ENCODE measurements around the gene GABRB3. TPM values are rescaled to one million over a fixed set of nuclear protein-coding genes. Genes with fewer than 3 reads are reported as not detected.

GABRB3 gene
- polyA plus RNA-seq, 1 donor from 2014 or later: 78.3 TPM

DNA sequence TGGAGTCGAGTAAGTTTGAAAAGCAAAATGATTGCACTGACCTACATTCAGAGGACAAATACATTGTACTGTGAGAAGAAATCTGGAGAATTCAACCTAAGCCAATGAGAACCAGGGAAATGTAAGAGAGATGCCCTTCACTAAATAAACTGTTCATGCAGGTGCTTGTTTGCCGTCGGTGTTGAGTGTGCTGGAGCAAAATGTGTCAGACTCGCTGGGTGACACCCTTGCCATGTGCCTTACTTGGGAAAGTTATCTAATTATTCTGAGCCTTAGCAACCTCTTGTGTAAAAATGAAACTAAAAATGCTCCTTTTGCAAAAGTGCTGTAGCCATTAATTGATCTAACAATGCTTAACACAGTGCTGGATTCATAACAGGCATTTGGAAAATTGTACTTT is 140.4 kb downstream of the GABRB3 start:
- Histone ChIP-seq H3K9ac (ENCODE audit: low read length) (no peak overlapping the region), H3K9me2 (ENCODE audit: insufficient read depth, low read length) (no peaks in the 10 kb centered on the region), H3K4me3 (ENCODE audit: low read length) (no peak overlapping the region), H3K79me2 (replicated peaks; ENCODE audit: insufficient read depth, low read length) (peaks cover 4% of the 10 kb centered on the region), H3K27ac (ENCODE audit: low read length) (no peak overlapping the region), H3K36me3 (ENCODE audit: insufficient read depth, low read length) (no peaks in the 10 kb centered on the region), H4K20me1 (ENCODE audit: insufficient read depth) (no peaks in the 10 kb centered on the region), H3K27me3 (ENCODE audit: insufficient read depth, low read depth, low read length) (no peaks in the 10 kb centered on the region), H3F3A (ENCODE audit: insufficient read depth, low read length, poor library complexity, severe bottlenecking) (no peaks in the 10 kb centered on the region), H2AFZ (ENCODE audit: low read depth, low read length) (no peak overlapping the region), H3K9me3 (ENCODE audit: low read length) (no peaks in the 10 kb centered on the region), H3K4me2 (ENCODE audit: low read length) (no peak overlapping the region)
- no peak for TF ChIP-seq MXI1 (conservative IDR thresholded peaks at IDR 0.05; ENCODE audit: poor library complexity, severe bottlenecking)
- no peak for TF ChIP-seq SMC3 (conservative IDR thresholded peaks at IDR 0.05; ENCODE audit: poor library complexity)
- TF ChIP-seq, protein P1, sequence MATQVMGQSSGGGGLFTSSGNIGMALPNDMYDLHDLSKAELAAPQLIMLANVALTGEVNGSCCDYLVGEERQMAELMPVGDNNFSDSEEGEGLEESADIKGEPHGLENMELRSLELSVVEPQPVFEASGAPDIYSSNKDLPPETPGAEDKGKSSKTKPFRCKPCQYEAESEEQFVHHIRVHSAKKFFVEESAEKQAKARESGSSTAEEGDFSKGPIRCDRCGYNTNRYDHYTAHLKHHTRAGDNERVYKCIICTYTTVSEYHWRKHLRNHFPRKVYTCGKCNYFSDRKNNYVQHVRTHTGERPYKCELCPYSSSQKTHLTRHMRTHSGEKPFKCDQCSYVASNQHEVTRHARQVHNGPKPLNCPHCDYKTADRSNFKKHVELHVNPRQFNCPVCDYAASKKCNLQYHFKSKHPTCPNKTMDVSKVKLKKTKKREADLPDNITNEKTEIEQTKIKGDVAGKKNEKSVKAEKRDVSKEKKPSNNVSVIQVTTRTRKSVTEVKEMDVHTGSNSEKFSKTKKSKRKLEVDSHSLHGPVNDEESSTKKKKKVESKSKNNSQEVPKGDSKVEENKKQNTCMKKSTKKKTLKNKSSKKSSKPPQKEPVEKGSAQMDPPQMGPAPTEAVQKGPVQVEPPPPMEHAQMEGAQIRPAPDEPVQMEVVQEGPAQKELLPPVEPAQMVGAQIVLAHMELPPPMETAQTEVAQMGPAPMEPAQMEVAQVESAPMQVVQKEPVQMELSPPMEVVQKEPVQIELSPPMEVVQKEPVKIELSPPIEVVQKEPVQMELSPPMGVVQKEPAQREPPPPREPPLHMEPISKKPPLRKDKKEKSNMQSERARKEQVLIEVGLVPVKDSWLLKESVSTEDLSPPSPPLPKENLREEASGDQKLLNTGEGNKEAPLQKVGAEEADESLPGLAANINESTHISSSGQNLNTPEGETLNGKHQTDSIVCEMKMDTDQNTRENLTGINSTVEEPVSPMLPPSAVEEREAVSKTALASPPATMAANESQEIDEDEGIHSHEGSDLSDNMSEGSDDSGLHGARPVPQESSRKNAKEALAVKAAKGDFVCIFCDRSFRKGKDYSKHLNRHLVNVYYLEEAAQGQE (IDR thresholded peaks at IDR 0.05; ENCODE audit: borderline replicate concordance): no peak
- TF ChIP-seq EP300 (conservative IDR thresholded peaks at IDR 0.05; ENCODE audit: poor library complexity, severe bottlenecking): no peak
- no peak for TF ChIP-seq RAD21 (conservative IDR thresholded peaks at IDR 0.05)
- TF ChIP-seq, protein P2, sequence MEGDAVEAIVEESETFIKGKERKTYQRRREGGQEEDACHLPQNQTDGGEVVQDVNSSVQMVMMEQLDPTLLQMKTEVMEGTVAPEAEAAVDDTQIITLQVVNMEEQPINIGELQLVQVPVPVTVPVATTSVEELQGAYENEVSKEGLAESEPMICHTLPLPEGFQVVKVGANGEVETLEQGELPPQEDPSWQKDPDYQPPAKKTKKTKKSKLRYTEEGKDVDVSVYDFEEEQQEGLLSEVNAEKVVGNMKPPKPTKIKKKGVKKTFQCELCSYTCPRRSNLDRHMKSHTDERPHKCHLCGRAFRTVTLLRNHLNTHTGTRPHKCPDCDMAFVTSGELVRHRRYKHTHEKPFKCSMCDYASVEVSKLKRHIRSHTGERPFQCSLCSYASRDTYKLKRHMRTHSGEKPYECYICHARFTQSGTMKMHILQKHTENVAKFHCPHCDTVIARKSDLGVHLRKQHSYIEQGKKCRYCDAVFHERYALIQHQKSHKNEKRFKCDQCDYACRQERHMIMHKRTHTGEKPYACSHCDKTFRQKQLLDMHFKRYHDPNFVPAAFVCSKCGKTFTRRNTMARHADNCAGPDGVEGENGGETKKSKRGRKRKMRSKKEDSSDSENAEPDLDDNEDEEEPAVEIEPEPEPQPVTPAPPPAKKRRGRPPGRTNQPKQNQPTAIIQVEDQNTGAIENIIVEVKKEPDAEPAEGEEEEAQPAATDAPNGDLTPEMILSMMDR (IDR thresholded peaks at IDR 0.05; ENCODE audit: poor library complexity, severe bottlenecking): no peak
- no peak for TF ChIP-seq TAF1 (IDR thresholded peaks at IDR 0.05; ENCODE audit: low read depth)
- TF ChIP-seq POLR2AphosphoS5 (IDR thresholded peaks at IDR 0.05): no peak
- TF ChIP-seq EZH2 (IDR thresholded peaks at IDR 0.05; ENCODE audit: borderline replicate concordance, insufficient read depth, low read length, poor library complexity, severe bottlenecking): no peak

DNA sequence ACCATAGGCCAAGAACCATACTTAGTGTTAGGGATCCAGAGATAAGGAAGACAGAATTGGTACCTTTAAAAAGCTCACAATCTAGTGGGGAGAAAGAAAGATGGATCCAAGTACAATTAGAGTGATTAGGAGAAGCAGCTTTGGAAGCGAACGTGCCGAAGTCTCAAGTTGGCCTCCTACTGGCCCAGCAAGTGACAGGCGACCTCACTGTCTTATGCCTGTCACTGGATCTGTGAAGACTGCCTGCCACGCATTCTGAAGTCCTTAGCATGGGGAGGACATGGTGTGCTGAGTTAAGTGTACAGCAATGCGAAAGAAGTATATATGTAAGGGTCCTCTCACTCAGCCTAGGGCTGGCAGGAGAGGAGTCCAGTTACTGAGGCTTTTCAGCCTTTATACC is 141.0 kb downstream of the GABRB3 start:
- no peaks in the 10 kb centered on the region for H3K36me3 ChIP-seq (ENCODE audit: insufficient read depth, low read length)
- no peaks in the 10 kb centered on the region for H3F3A ChIP-seq (ENCODE audit: insufficient read depth, low read length, poor library complexity, severe bottlenecking)
- H3K9ac ChIP-seq (ENCODE audit: low read length): no peak overlapping the region
- no peak for TF ChIP-seq POLR2AphosphoS5 (IDR thresholded peaks at IDR 0.05)
- TF ChIP-seq EP300 (conservative IDR thresholded peaks at IDR 0.05; ENCODE audit: poor library complexity, severe bottlenecking): no peak
- no peak overlapping the region for H3K4me3 ChIP-seq (ENCODE audit: low read length)
- H3K27ac ChIP-seq (ENCODE audit: low read length): no peak overlapping the region
- peaks cover 4% of the 10 kb centered on the region for H3K79me2 ChIP-seq (replicated peaks; ENCODE audit: insufficient read depth, low read length)
- no peak overlapping the region for H2AFZ ChIP-seq (ENCODE audit: low read depth, low read length)
- no peaks in the 10 kb centered on the region for H4K20me1 ChIP-seq (ENCODE audit: insufficient read depth)
- no peak overlapping the region for H3K4me2 ChIP-seq (ENCODE audit: low read length)
- no peaks in the 10 kb centered on the region for H3K9me2 ChIP-seq (ENCODE audit: insufficient read depth, low read length)
- no peaks in the 10 kb centered on the region for H3K9me3 ChIP-seq (ENCODE audit: low read length)
- H3K27me3 ChIP-seq (ENCODE audit: insufficient read depth, low read depth, low read length): no peaks in the 10 kb centered on the region

DNA sequence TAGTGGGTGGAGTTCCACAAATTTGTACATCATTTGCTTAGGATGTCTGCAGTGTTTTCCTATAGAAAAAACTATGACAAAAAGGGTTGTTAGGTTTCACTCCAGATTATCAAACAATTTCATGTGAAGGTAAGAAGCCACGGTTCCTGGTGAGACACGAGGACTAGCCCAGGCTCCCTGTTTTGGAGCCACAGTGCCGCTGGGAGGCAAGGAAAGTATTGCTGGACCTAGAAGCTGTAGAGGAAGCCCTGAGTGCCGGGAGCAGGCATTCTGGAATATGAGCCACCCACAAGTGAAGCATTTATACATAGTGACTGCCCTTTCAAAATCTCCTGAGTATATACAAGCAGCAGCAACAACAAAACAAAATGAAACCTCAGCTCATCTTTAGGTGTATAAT is 142.0 kb downstream of the GABRB3 start:
- Histone ChIP-seq H3K27ac (ENCODE audit: low read length) (no peak overlapping the region), H2AFZ (ENCODE audit: low read depth, low read length) (no peak overlapping the region), H3K27me3 (ENCODE audit: insufficient read depth, low read depth, low read length) (no peaks in the 10 kb centered on the region), H3K9me3 (ENCODE audit: low read length) (no peaks in the 10 kb centered on the region), H3K4me2 (ENCODE audit: low read length) (no peak overlapping the region), H3K9me2 (ENCODE audit: insufficient read depth, low read length) (no peaks in the 10 kb centered on the region), H3K4me3 (ENCODE audit: low read length) (no peak overlapping the region), H3K9ac (ENCODE audit: low read length) (no peak overlapping the region), H3F3A (ENCODE audit: insufficient read depth, low read length, poor library complexity, severe bottlenecking) (no peaks in the 10 kb centered on the region), H3K36me3 (ENCODE audit: insufficient read depth, low read length) (no peaks in the 10 kb centered on the region), H3K79me2 (replicated peaks; ENCODE audit: insufficient read depth, low read length) (peaks cover 7% of the 10 kb centered on the region), H4K20me1 (ENCODE audit: insufficient read depth) (no peaks in the 10 kb centered on the region)
- TF ChIP-seq TAF1 (IDR thresholded peaks at IDR 0.05; ENCODE audit: low read depth) (no peak), RAD21 (conservative IDR thresholded peaks at IDR 0.05) (no peak), POLR2AphosphoS5 (IDR thresholded peaks at IDR 0.05) (no peak), MXI1 (conservative IDR thresholded peaks at IDR 0.05; ENCODE audit: poor library complexity, severe bottlenecking) (no peak), SMC3 (conservative IDR thresholded peaks at IDR 0.05; ENCODE audit: poor library complexity) (no peak), EP300 (conservative IDR thresholded peaks at IDR 0.05; ENCODE audit: poor library complexity, severe bottlenecking) (no peak), EZH2 (IDR thresholded peaks at IDR 0.05; ENCODE audit: borderline replicate concordance, insufficient read depth, low read length, poor library complexity, severe bottlenecking) (no peak)
- TF ChIP-seq, protein P2 (IDR thresholded peaks at IDR 0.05; ENCODE audit: poor library complexity, severe bottlenecking): no peak
- TF ChIP-seq, protein P1 (IDR thresholded peaks at IDR 0.05; ENCODE audit: borderline replicate concordance): no peak
